Gastrocnemius medialis (tissue), 4 donors: ENCODE results near the gene UBR2. TPM values are rescaled to one million over a fixed set of nuclear protein-coding genes. Genes with fewer than 3 reads are reported as not detected.

ENCODE experiments used
- ATAC-seq, 2 donors: fragments of 150-250 bp; one replicate each; pipeline ENCODE4 v1.9.1; 2016
- DNase-seq, 2 donors: peaks; one replicate each; pipeline ENCODE4 v3.0.0-alpha.2; 2019
- H3K27ac ChIP-seq, 4 donors: fragments of 200-600 bp; sonication (generic); 1 replicate in 1 of 4; 2 replicates in 3 of 4; pipeline ENCODE4 v1.5.1; 2016 to 2018; ENCODE audit warnings: mild to moderate bottlenecking in 2 of 4, moderate library complexity in 1 of 4
- H3K27me3 ChIP-seq, 3 donors: fragments of 200-600 bp; sonication (generic) in 2 of 3; 1 replicate in 1 of 3; 2 replicates in 2 of 3; pipeline versions ENCODE4 v1.5.1 to v1.6.0; 2016 to 2019; ENCODE audit warnings: mild to moderate bottlenecking in 1 of 3, moderate library complexity in 1 of 3
- H3K36me3 ChIP-seq, 2 donors: fragments of 200-600 bp; sonication (generic) in 1 of 2; one replicate each; pipeline ENCODE4 v1.5.1; 2017 to 2018
- H3K4me1 ChIP-seq, 2 donors: fragments of 200-600 bp; sonication (generic) in 1 of 2; one replicate each; pipeline ENCODE4 v1.5.1; 2016 to 2017; ENCODE audit warnings: mild to moderate bottlenecking in 2 of 2
- H3K4me3 ChIP-seq, 4 donors: fragments of 200-600 bp; sonication (generic) in 3 of 4; 1 replicate in 1 of 4; 2 replicates in 3 of 4; pipeline ENCODE4 v1.5.1; 2016 to 2019; ENCODE audit warnings: mild to moderate bottlenecking in 2 of 4
- H3K9me3 ChIP-seq, 3 donors: fragments of 200-600 bp; sonication (generic) in 2 of 3; 1 replicate in 1 of 3; 2 replicates in 2 of 3; pipeline ENCODE4 v1.5.1; 2016 to 2019
- CTCF ChIP-seq, 5 experiments: fragments of 450-650 bp in 3 of 5; fragments of 200-600 bp in 2 of 5; sonication (generic) in 2 of 5; IDR thresholded peaks in 4 of 5; conservative IDR thresholded peaks in 1 of 5; 1 replicate in 4 of 5; 2 replicates in 1 of 5; pipeline ENCODE4 v1.5.1; 2016 to 2019; ENCODE audit warnings: antibody characterized with exemption in 5 of 5, mild to moderate bottlenecking in 3 of 5, moderate library complexity in 3 of 5
- POLR2A ChIP-seq, 2 donors: fragments of 450-650 bp; IDR thresholded peaks; one replicate each; pipeline ENCODE4 v1.6.1; 2017; ENCODE audit warnings: antibody characterized with exemption in 2 of 2, mild to moderate bottlenecking in 2 of 2, moderate library complexity in 2 of 2
- in situ Hi-C, 4 donors: fragments of 200-750 bp; cut with MboI; loops; one replicate each; pipeline versions ENCODE4 v1.15.0 to v1.8.0; 2017; ENCODE audit warnings: low sequenced_read_pairs in 4 of 4
- intact Hi-C: fragments of 100-400 bp; cut with DNase I; formaldehyde crosslinking; loops from one replicate; pipeline ENCODE4 v1.15.1; 2023; ENCODE audit warnings: low total_unique reads
- total RNA-seq, 4 donors: library from RNA; depleted of rRNA; stranded (reverse); fragments of >200 nt; gene quantifications; one replicate each; pipeline versions ENCODE4 v1.1.0 to v1.2.3, GENCODE V29; 2016

UBR2 gene
- total RNA-seq, 4 donors from 2014 or later = 40.8 to 46.2 (median 44.7) TPM

- H3K36me3 ChIP-seq = peaks cover 0 to 31% of the 10 kb centered on the region in 2 donors
- TF ChIP-seq CTCF (IDR thresholded peaks at IDR 0.05 in 4 of 5, conservative IDR thresholded peaks at IDR 0.05 in 1 of 5) = no peak
- no peak for TF ChIP-seq POLR2A (IDR thresholded peaks at IDR 0.05)
- H3K27ac ChIP-seq = peak overlapping the region; percentile 35 to 79 (median 68)
- H3K27me3 ChIP-seq = no peaks in the 10 kb centered on the region
- DNase-seq (no peak), ATAC-seq (no peak)
- in situ Hi-C loops = no loop called here
- intact Hi-C loops = no loop called here
- H3K4me1 ChIP-seq = peaks cover 44 to 46% of the 10 kb centered on the region in 2 donors
- no peaks in the 10 kb centered on the region for H3K9me3 ChIP-seq
- no peak overlapping the region for H3K4me3 ChIP-seq
These were observed 130.0 kb downstream of the UBR2 start for GRCh38 chr6:42693725-42694323.

- DNase-seq (no peak), ATAC-seq (no peak)
- no peak for TF ChIP-seq POLR2A (IDR thresholded peaks at IDR 0.05)
- Histone ChIP-seq H3K4me1 (peaks cover 39% of the 10 kb centered on the region in 2 donors), H3K27me3 (no peaks in the 10 kb centered on the region), H3K27ac (peak overlapping the region; percentile 35 to 79 (median 68)), H3K4me3 (no peak overlapping the region), H3K36me3 (peaks cover 0 to 23% of the 10 kb centered on the region in 2 donors), H3K9me3 (no peaks in the 10 kb centered on the region)
- intact Hi-C loops = no loop called here
- in situ Hi-C loops = no loop called here
These were observed 130.8 kb downstream of the UBR2 start for GRCh38 chr6:42694586-42694985.

- intact Hi-C loops = no loop called here
- ATAC-seq = no peak
- Histone ChIP-seq H3K27ac (peak overlapping the region; percentile 35 to 79 (median 68)), H3K9me3 (no peaks in the 10 kb centered on the region), H3K36me3 (peaks cover 0 to 2% of the 10 kb centered on the region in 2 donors), H3K4me1 (peaks cover 38 to 39% of the 10 kb centered on the region in 2 donors), H3K4me3 (no peak overlapping the region), H3K27me3 (no peaks in the 10 kb centered on the region)
- TF ChIP-seq CTCF (IDR thresholded peaks at IDR 0.05 in 4 of 5, conservative IDR thresholded peaks at IDR 0.05 in 1 of 5) = no peak
- in situ Hi-C loops = no loop called here
- no peak for DNase-seq
These were observed 132.9 kb downstream of the UBR2 start for GRCh38 chr6:42696526-42697267.

GRCh38 chr6:42697268-42697655 lies 133.4 kb downstream of the UBR2 start:
- Histone ChIP-seq H3K27ac (peak overlapping the region; percentile 48 to 79 (median 68)), H3K4me3 (no peak overlapping the region), H3K36me3 (no peaks in the 10 kb centered on the region), H3K9me3 (no peaks in the 10 kb centered on the region), H3K27me3 (no peaks in the 10 kb centered on the region), H3K4me1 (peaks cover 34 to 35% of the 10 kb centered on the region in 2 donors)
- DNase-seq (no peak), ATAC-seq (no peak)
- intact Hi-C loops (no loop called here), in situ Hi-C loops (no loop called here)
- TF ChIP-seq POLR2A (IDR thresholded peaks at IDR 0.05) (no peak), CTCF (IDR thresholded peaks at IDR 0.05 in 4 of 5, conservative IDR thresholded peaks at IDR 0.05 in 1 of 5) (no peak)

GRCh38 chr6:42698217-42698616 lies 134.4 kb downstream of the UBR2 start:
- intact Hi-C loops (no loop called here), in situ Hi-C loops (no loop called here)
- peak overlapping the region in 3 of 4 donors; percentile 48 to 79 (median 65) for H3K27ac ChIP-seq
- no peak overlapping the region for H3K4me3 ChIP-seq
- peaks cover 25 to 26% of the 10 kb centered on the region in 2 donors for H3K4me1 ChIP-seq
- no peaks in the 10 kb centered on the region for H3K9me3 ChIP-seq
- TF ChIP-seq POLR2A (IDR thresholded peaks at IDR 0.05) (no peak), CTCF (IDR thresholded peaks at IDR 0.05 in 4 of 5, conservative IDR thresholded peaks at IDR 0.05 in 1 of 5) (no peak)
- DNase-seq = no peak
- no peaks in the 10 kb centered on the region for H3K27me3 ChIP-seq
- H3K36me3 ChIP-seq = no peaks in the 10 kb centered on the region
- peak in 1 of 2 donors; percentile 5 for ATAC-seq
